M059J (cell line): ENCODE data around the gene SLIT3. TPM values are rescaled to one million over a fixed set of nuclear protein-coding genes. Genes with fewer than 3 reads are reported as not detected.

Source experiments
- DNase-seq: peaks from one replicate; pipeline ENCODE4 v3.0.0-alpha.2; 2012; ENCODE audit warnings: low read depth
- total RNA-seq: library from RNA; depleted of rRNA; stranded (reverse); fragments of >200 nt; shearing (Covaris generic); gene quantifications from 2 replicates; pipeline ENCODE4 v1.2.3, GENCODE V29; 2014

SLIT3 gene
- total RNA-seq, 1 experiment from 2014 or later = 0.17 TPM

GRCh38 chr5:169265888-169266287 is 35.1 kb downstream of the SLIT3 start:
- DNase-seq = peak; percentile 39

GRCh38 chr5:169263591-169263990 is 37.3 kb downstream of the SLIT3 start:
- no peak for DNase-seq

GRCh38 chr5:169260896-169261569 is 39.9 kb downstream of the SLIT3 start:
- no peak for DNase-seq

- peak; percentile 40 for DNase-seq
These were observed 42.5 kb downstream of the SLIT3 start for GRCh38 chr5:169258372-169259000.

- DNase-seq = no peak
These were observed 44.7 kb downstream of the SLIT3 start for GRCh38 chr5:169256191-169256590.

GRCh38 chr5:169253071-169253470 is 47.9 kb downstream of the SLIT3 start:
- DNase-seq = no peak

GRCh38 chr5:169251333-169252084 is 49.4 kb downstream of the SLIT3 start:
- peak; percentile 45 for DNase-seq

- no peak for DNase-seq
These were observed 50.1 kb downstream of the SLIT3 start for GRCh38 chr5:169250887-169251286.

GRCh38 chr5:169248996-169249395 is 51.9 kb downstream of the SLIT3 start:
- DNase-seq = no peak

GRCh38 chr5:169248550-169248949 is 52.4 kb downstream of the SLIT3 start:
- DNase-seq = no peak

- DNase-seq = no peak
These were observed 56.1 kb downstream of the SLIT3 start for GRCh38 chr5:169244812-169245211.

- DNase-seq = no peak
These were observed 57.1 kb downstream of the SLIT3 start for GRCh38 chr5:169243651-169244422.

- no peak for DNase-seq
These were observed 58.1 kb downstream of the SLIT3 start for GRCh38 chr5:169242849-169243186.

GRCh38 chr5:169242175-169242848 is 58.6 kb downstream of the SLIT3 start:
- no peak for DNase-seq

GRCh38 chr5:169229342-169229892 is 71.5 kb downstream of the SLIT3 start:
- no peak for DNase-seq

- DNase-seq = peak; percentile 6
These were observed 74.0 kb downstream of the SLIT3 start for GRCh38 chr5:169226895-169227294.

- DNase-seq = no peak
These were observed 75.0 kb downstream of the SLIT3 start for GRCh38 chr5:169225830-169226356.

- DNase-seq = no peak
These were observed 77.4 kb downstream of the SLIT3 start for GRCh38 chr5:169223595-169223953.

GRCh38 chr5:169222934-169223594 is 77.9 kb downstream of the SLIT3 start:
- DNase-seq = no peak

GRCh38 chr5:169221519-169221918 is 79.4 kb downstream of the SLIT3 start:
- no peak for DNase-seq

- DNase-seq = no peak
These were observed 81.0 kb downstream of the SLIT3 start for GRCh38 chr5:169219961-169220360.
